Measurements from ENCODE around the gene PHF24.

DNA sequence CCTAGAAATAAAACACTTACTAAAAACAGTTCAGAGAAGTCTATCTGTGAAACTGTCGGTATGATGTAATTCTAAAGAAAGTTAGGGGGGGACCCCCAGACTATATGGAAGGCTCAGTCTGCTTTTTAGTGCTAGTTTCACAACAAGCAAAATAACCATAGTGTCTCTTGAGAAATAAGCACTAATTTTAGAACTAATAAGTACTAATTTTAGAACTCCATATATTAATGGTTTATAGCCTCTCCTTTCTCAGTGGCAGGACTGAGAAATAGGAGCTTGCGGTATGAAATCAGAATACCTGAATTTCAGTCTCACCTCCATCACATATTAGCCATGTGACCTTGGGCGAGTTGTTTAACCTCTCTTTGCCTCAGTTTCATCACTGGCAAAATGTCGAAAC is 1.4 kb upstream of the PHF24 start:
- TF ChIP-seq POLR2A (IDR thresholded peaks at IDR 0.05; ENCODE audit: low read length) (no peak), GATA1 (IDR thresholded peaks at IDR 0.05; ENCODE audit: low read depth, low read length) (no peak)
